Keratinocyte (primary cell): ENCODE results near the gene RPS6KL1.

ENCODE experiments used
- EZH2 ChIP-seq: IDR thresholded peaks from one replicate; pipeline ENCODE4 v1.6.1; 2012; ENCODE audit warnings: inconsistent platforms, mild to moderate bottlenecking, low read length, moderate library complexity
- TF ChIP-seq, protein P1 (sequence below), 3 experiments: IDR thresholded peaks in 1 of 3; conservative IDR thresholded peaks in 1 of 3; optimal IDR thresholded peaks in 1 of 3; 2 replicates in 2 of 3; 3 replicates in 1 of 3; pipeline versions ENCODE3 to v1.5.1; 2011; ENCODE audit warnings: low read length in 3 of 3, mild to moderate bottlenecking in 3 of 3, moderate library complexity in 2 of 3, control low read depth in 1 of 3, inconsistent platforms in 1 of 3; ENCODE audit not compliant: insufficient read depth in 2 of 3; ENCODE audit errors: extremely low read depth in 1 of 3

DNA sequence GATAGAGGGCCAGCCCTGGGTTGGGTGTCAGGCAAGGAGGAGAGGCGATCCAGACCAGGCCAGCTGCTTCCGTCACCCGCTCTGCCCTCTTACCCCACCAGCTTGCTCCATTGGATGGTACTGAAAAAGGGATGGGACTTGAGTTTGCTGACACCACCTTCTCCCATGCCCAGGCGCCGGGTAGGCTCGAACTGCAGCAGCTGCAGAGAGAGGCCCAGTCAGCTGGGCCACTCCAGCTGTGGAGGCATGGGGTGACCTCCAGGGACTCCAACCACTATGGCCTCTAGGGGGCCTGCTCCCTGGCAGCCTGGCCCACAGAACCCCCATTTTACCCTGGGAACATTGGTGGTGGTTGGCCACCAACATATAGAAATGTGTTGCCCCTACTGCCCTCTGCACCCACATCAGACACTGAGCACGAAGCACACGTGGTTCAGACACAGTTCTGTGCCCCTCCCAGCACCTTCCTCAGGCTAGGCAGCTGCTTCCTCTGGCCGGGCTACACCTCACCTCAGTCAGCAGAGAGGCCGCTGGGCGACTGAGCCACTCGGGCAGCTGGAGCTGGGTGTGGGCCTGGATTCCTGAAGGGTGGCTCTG, 16.0 kb downstream of the RPS6KL1 start:
- TF ChIP-seq, protein P1, sequence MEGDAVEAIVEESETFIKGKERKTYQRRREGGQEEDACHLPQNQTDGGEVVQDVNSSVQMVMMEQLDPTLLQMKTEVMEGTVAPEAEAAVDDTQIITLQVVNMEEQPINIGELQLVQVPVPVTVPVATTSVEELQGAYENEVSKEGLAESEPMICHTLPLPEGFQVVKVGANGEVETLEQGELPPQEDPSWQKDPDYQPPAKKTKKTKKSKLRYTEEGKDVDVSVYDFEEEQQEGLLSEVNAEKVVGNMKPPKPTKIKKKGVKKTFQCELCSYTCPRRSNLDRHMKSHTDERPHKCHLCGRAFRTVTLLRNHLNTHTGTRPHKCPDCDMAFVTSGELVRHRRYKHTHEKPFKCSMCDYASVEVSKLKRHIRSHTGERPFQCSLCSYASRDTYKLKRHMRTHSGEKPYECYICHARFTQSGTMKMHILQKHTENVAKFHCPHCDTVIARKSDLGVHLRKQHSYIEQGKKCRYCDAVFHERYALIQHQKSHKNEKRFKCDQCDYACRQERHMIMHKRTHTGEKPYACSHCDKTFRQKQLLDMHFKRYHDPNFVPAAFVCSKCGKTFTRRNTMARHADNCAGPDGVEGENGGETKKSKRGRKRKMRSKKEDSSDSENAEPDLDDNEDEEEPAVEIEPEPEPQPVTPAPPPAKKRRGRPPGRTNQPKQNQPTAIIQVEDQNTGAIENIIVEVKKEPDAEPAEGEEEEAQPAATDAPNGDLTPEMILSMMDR (optimal IDR thresholded peaks at IDR 0.05 in 1 of 3, IDR thresholded peaks at IDR 0.05 in 1 of 3, conservative IDR thresholded peaks at IDR 0.05 in 1 of 3; ENCODE audit: extremely low read depth in 1 of 3, insufficient read depth in 2 of 3, low read length in 3 of 3), result peak; percentile 25 to 68 (median 45)
- TF ChIP-seq EZH2, result no peak
